Kidney glomerular epithelial cell (primary cell): ENCODE results near the gene CELF1.
A peak's percentile ranks its signal among the peaks of the same experiment; 100 is the strongest.

Experiments used
- DNase-seq: peaks from one replicate; lab custom pipeline; 2025; lab: John Stamatoyannopoulos, UW

The CELF1 gene

GRCh38 chr11:47447906-47448305 is 105.0 kb downstream of the CELF1 start:
- DNase-seq, result no peak

GRCh38 chr11:47446833-47447232 is 106.1 kb downstream of the CELF1 start:
- DNase-seq, result no peak

GRCh38 chr11:47445840-47446239 is 107.1 kb downstream of the CELF1 start:
- no peak for DNase-seq

GRCh38 chr11:47443817-47444216 is 109.1 kb downstream of the CELF1 start:
- DNase-seq, result no peak

- DNase-seq, result peak; percentile 32
These were observed 109.8 kb downstream of the CELF1 start for GRCh38 chr11:47443028-47443700.

GRCh38 chr11:47442514-47442913 is 110.4 kb downstream of the CELF1 start:
- DNase-seq, result no peak

- no peak for DNase-seq
These were observed 111.5 kb downstream of the CELF1 start for GRCh38 chr11:47441421-47441820.

GRCh38 chr11:47440054-47440476 is 112.9 kb downstream of the CELF1 start:
- DNase-seq, result no peak

- DNase-seq, result no peak
These were observed 114.2 kb downstream of the CELF1 start for GRCh38 chr11:47438721-47439120.

GRCh38 chr11:47437746-47438418 is 115.0 kb downstream of the CELF1 start:
- no peak for DNase-seq

GRCh38 chr11:47437218-47437745 is 115.7 kb downstream of the CELF1 start:
- DNase-seq, result no peak

- DNase-seq, result no peak
These were observed 116.2 kb downstream of the CELF1 start for GRCh38 chr11:47436726-47437125.

GRCh38 chr11:47435687-47436086 is 117.2 kb downstream of the CELF1 start:
- DNase-seq, result no peak

- DNase-seq, result no peak
These were observed 118.7 kb downstream of the CELF1 start for GRCh38 chr11:47434011-47434786.

GRCh38 chr11:47433157-47433556 is 119.8 kb downstream of the CELF1 start:
- DNase-seq, result no peak

- no peak for DNase-seq
These were observed 121.4 kb downstream of the CELF1 start for GRCh38 chr11:47431356-47432083.

- DNase-seq, result no peak
These were observed 122.4 kb downstream of the CELF1 start for GRCh38 chr11:47430524-47430923.

- peak; percentile 95 for DNase-seq
These were observed 126.6 kb downstream of the CELF1 start, which contains the start of gene PSMC3 for GRCh38 chr11:47426062-47426956. PSMC3 (minus strand) TSS chr11:47426439; CDS start chr11:47426279, 160 bp downstream.

- no peak for DNase-seq
These were observed 127.3 kb downstream of the CELF1 start for GRCh38 chr11:47425611-47426010.

- DNase-seq, result no peak
These were observed 134.3 kb downstream of the CELF1 start for GRCh38 chr11:47418454-47419259.
